ENCODE results near the gene ATG9B.
"Not testable (repeated sequence)": the region's sequence is repeated elsewhere in the genome, so short reads cannot be mapped to it uniquely, and the experiment has no call there.

ATG9B gene

GRCh38 chr7:151014950-151015349 is 9.3 kb downstream of the ATG9B start:
- WGBS, 2 experiments (ENCODE audit: insufficient coverage in 2 of 2): 95 to 96% methylated on average over 8 of the region's 8 CpGs
- Histone ChIP-seq H3K36me3 (ENCODE audit: control insufficient read depth, insufficient read depth, low read length) (peaks cover 7% of the 10 kb centered on the region), H3K4me3 (ENCODE audit: extremely low read depth, insufficient read depth, low read length, poor library complexity, severe bottlenecking) (no peak overlapping the region), H3K27ac (ENCODE audit: low read depth, low read length, severe bottlenecking) (no peak overlapping the region), H3K4me1 (ENCODE audit: control insufficient read depth, insufficient read depth, low read length, poor library complexity, severe bottlenecking) (peaks cover 35% of the 10 kb centered on the region), H3K9me3 (ENCODE audit: control insufficient read depth, low read length) (no peaks in the 10 kb centered on the region)

DNA sequence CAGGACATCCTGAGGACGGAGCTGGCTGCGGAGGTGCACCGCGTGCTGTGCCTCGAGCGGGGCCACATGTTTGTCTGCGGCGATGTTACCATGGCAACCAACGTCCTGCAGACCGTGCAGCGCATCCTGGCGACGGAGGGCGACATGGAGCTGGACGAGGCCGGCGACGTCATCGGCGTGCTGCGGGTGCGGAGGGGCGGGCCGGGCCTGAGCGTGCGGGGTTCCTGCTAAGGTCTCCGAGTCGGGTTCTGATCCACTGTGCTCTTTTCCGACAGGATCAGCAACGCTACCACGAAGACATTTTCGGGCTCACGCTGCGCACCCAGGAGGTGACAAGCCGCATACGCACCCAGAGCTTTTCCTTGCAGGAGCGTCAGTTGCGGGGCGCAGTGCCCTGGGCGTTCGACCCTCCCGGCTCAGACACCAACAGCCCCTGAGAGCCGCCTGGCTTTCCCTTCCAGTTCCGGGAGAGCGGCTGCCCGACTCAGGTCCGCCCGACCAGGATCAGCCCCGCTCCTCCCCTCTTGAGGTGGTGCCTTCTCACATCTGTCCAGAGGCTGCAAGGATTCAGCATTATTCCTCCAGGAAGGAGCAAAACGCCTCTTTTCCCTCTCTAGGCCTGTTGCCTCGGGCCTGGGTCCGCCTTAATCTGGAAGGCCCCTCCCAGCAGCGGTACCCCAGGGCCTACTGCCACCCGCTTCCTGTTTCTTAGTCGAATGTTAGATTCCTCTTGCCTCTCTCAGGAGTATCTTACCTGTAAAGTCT is 10.4 kb downstream of the ATG9B start:
- WGBS, 2 experiments (ENCODE audit: insufficient coverage in 2 of 2): 80 to 84% methylated on average over 47 to 52 of the region's 55 CpGs
- Histone ChIP-seq H3K9me3 (ENCODE audit: control insufficient read depth, low read length) (no peaks in the 10 kb centered on the region), H3K4me1 (ENCODE audit: control insufficient read depth, insufficient read depth, low read length, poor library complexity, severe bottlenecking) (peaks cover 33% of the 10 kb centered on the region), H3K36me3 (ENCODE audit: control insufficient read depth, insufficient read depth, low read length) (peaks cover 7% of the 10 kb centered on the region), H3K27ac (ENCODE audit: low read depth, low read length, severe bottlenecking) (no peak overlapping the region), H3K4me3 (ENCODE audit: extremely low read depth, insufficient read depth, low read length, poor library complexity, severe bottlenecking) (no peak overlapping the region)

DNA sequence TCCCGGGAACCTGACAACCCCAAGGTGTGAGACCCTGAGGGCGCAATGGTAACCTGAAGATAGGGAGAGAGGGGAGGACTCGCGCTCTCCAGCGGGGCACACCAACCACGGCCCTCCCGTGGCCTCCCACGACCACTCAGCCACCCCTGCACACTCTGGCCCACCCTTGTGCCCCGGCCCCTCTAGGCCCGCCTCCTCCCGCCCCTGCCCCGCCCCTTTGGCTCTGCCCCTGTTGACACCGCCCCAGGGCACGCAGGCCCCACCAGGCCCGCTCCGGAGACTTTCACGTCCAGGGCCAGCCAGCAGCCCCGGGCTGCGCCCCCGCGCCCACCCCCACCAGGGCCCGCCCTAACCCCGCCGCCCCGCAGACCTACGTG is 10.9 kb downstream of the ATG9B start:
- H3K27ac ChIP-seq (ENCODE audit: low read depth, low read length, severe bottlenecking): no peak overlapping the region
- peaks cover 33% of the 10 kb centered on the region for H3K4me1 ChIP-seq (ENCODE audit: control insufficient read depth, insufficient read depth, low read length, poor library complexity, severe bottlenecking)
- peaks cover 7% of the 10 kb centered on the region for H3K36me3 ChIP-seq (ENCODE audit: control insufficient read depth, insufficient read depth, low read length)
- H3K4me3 ChIP-seq (ENCODE audit: extremely low read depth, insufficient read depth, low read length, poor library complexity, severe bottlenecking): no peak overlapping the region
- no peaks in the 10 kb centered on the region for H3K9me3 ChIP-seq (ENCODE audit: control insufficient read depth, low read length)
- 77% methylated on average over 13 to 21 of the region's 26 CpGs for WGBS, 2 experiments (ENCODE audit: insufficient coverage in 2 of 2)

GRCh38 chr7:151012911-151013347 is 11.4 kb downstream of the ATG9B start:
- Histone ChIP-seq H3K36me3 (ENCODE audit: control insufficient read depth, insufficient read depth, low read length) (peaks cover 7% of the 10 kb centered on the region), H3K4me1 (ENCODE audit: control insufficient read depth, insufficient read depth, low read length, poor library complexity, severe bottlenecking) (peaks cover 37% of the 10 kb centered on the region), H3K4me3 (ENCODE audit: extremely low read depth, insufficient read depth, low read length, poor library complexity, severe bottlenecking) (no peak overlapping the region), H3K27ac (ENCODE audit: low read depth, low read length, severe bottlenecking) (no peak overlapping the region), H3K9me3 (ENCODE audit: control insufficient read depth, low read length) (no peaks in the 10 kb centered on the region)
- 49 to 50% methylated on average over 20 to 23 of the region's 23 CpGs for WGBS, 2 experiments (ENCODE audit: insufficient coverage in 2 of 2)

DNA sequence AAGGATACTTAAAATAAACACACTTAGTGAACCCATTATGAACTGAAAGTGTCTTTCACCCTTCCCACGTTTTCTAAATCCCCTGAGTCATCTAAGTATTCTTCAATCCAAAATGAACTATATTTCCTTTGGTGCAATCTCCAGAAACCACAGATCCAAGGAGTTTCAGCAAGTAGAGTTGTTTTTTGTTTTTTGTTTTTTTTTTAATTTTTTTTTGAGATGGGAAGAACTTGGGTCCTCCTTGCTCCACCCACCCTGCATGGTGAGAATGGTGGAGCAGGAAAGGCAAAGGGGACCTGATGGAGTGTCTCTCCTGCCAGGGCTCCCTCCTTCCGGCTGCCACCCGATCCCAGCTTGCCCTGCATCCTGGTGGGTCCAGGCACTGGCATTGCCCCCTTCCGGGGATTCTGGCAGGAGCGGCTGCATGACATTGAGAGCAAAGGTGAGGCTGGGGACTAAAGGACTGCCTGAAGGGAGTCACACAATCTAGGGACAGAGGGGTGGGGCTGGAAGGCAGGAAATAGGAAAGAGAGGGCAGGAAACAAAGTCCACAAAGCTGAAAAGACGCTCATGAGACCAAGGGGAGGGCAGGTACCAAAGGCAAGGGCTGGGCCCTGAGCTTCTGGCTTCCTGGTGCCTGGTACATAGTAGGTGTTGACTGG is 12.1 kb downstream of the ATG9B start:
- Histone ChIP-seq H3K27ac (ENCODE audit: low read depth, low read length, severe bottlenecking) (no peak overlapping the region), H3K9me3 (ENCODE audit: control insufficient read depth, low read length) (no peaks in the 10 kb centered on the region), H3K36me3 (ENCODE audit: control insufficient read depth, insufficient read depth, low read length) (peaks cover 7% of the 10 kb centered on the region), H3K4me3 (ENCODE audit: extremely low read depth, insufficient read depth, low read length, poor library complexity, severe bottlenecking) (no peak overlapping the region), H3K4me1 (ENCODE audit: control insufficient read depth, insufficient read depth, low read length, poor library complexity, severe bottlenecking) (peaks cover 45% of the 10 kb centered on the region)
- 82 to 84% methylated on average over 3 to 5 of the region's 6 CpGs for WGBS, 2 experiments (ENCODE audit: insufficient coverage in 2 of 2)

DNA sequence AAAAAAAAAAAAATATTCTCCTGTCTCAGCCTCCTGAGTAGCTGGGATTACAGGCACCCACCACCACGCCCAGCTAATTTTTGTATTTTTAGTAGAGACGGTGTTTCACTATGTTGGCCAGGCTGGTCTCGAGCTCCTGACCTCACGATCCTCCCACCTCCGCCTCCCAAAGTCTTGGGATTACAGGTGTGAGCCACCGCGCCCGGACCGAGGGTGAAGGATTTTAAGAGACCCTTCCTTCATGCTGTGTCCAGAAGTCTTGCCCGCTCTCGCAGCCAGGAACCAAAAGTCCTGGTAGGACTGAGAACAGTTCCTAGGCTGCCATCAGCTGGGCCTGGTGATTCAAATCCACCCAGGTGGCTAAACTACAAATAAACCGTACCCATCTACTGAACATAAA is 12.7 kb downstream of the ATG9B start:
- 81 to 88% methylated on average over 7 to 10 of the region's 12 CpGs for WGBS, 2 experiments (ENCODE audit: insufficient coverage in 2 of 2)
- H3K4me3 ChIP-seq (ENCODE audit: extremely low read depth, insufficient read depth, low read length, poor library complexity, severe bottlenecking); H3K27ac ChIP-seq (ENCODE audit: low read depth, low read length, severe bottlenecking); H3K9me3 ChIP-seq (ENCODE audit: control insufficient read depth, low read length); H3K36me3 ChIP-seq (ENCODE audit: control insufficient read depth, insufficient read depth, low read length): not testable (repeated sequence)
- peaks cover 48% of the 10 kb centered on the region for H3K4me1 ChIP-seq (ENCODE audit: control insufficient read depth, insufficient read depth, low read length, poor library complexity, severe bottlenecking)

DNA sequence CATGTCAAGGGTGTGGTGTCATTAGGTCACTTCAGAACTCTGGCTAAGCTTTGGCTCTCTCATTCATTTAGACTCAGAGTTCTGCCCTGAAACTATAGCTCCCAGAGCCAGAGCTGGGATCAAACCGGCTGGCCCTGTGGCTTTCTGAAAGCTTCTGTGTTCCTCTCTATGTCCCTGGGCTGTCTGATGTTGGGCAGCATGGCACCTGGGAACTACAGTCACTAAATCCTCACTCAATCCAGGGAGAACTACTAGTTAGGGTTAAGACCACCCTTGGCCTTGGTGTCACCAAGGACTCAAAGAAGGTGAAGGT is 13.2 kb downstream of the ATG9B start:
- H3K9me3 ChIP-seq (ENCODE audit: control insufficient read depth, low read length): no peaks in the 10 kb centered on the region
- peaks cover 48% of the 10 kb centered on the region for H3K4me1 ChIP-seq (ENCODE audit: control insufficient read depth, insufficient read depth, low read length, poor library complexity, severe bottlenecking)
- peak overlapping the region; percentile 30 for H3K4me3 ChIP-seq (ENCODE audit: extremely low read depth, insufficient read depth, low read length, poor library complexity, severe bottlenecking)
- WGBS, 2 experiments (ENCODE audit: insufficient coverage in 2 of 2): 45% methylated on average over 1 of the region's 1 CpG; no CpG with 5 or more reads in 1 of the 2 experiments
- peak overlapping the region; percentile 67 for H3K27ac ChIP-seq (ENCODE audit: low read depth, low read length, severe bottlenecking)
- peaks cover 7% of the 10 kb centered on the region for H3K36me3 ChIP-seq (ENCODE audit: control insufficient read depth, insufficient read depth, low read length)

- peak overlapping the region; percentile 67 for H3K27ac ChIP-seq (ENCODE audit: low read depth, low read length, severe bottlenecking)
- no peaks in the 10 kb centered on the region for H3K9me3 ChIP-seq (ENCODE audit: control insufficient read depth, low read length)
- H3K36me3 ChIP-seq (ENCODE audit: control insufficient read depth, insufficient read depth, low read length): peaks cover 7% of the 10 kb centered on the region
- WGBS, 2 experiments (ENCODE audit: insufficient coverage in 2 of 2): 28 to 32% methylated on average over 13 to 16 of the region's 18 CpGs
- peaks cover 48% of the 10 kb centered on the region for H3K4me1 ChIP-seq (ENCODE audit: control insufficient read depth, insufficient read depth, low read length, poor library complexity, severe bottlenecking)
- H3K4me3 ChIP-seq (ENCODE audit: extremely low read depth, insufficient read depth, low read length, poor library complexity, severe bottlenecking): peak overlapping the region; percentile 30
These were observed 13.8 kb downstream of the ATG9B start for GRCh38 chr7:151010307-151011096.

- peaks cover 48% of the 10 kb centered on the region for H3K4me1 ChIP-seq (ENCODE audit: control insufficient read depth, insufficient read depth, low read length, poor library complexity, severe bottlenecking)
- H3K27ac ChIP-seq (ENCODE audit: low read depth, low read length, severe bottlenecking): peak overlapping the region; percentile 67
- H3K4me3 ChIP-seq (ENCODE audit: extremely low read depth, insufficient read depth, low read length, poor library complexity, severe bottlenecking): peak overlapping the region; percentile 30
- no peaks in the 10 kb centered on the region for H3K9me3 ChIP-seq (ENCODE audit: control insufficient read depth, low read length)
- peaks cover 6% of the 10 kb centered on the region for H3K36me3 ChIP-seq (ENCODE audit: control insufficient read depth, insufficient read depth, low read length)
- WGBS, 2 experiments (ENCODE audit: insufficient coverage in 2 of 2): 33 to 80% methylated on average over 2 to 4 of the region's 7 CpGs
These were observed 14.3 kb downstream of the ATG9B start for GRCh38 chr7:151010037-151010306.

- Histone ChIP-seq H3K36me3 (ENCODE audit: control insufficient read depth, insufficient read depth, low read length) (peaks cover 4% of the 10 kb centered on the region), H3K27ac (ENCODE audit: low read depth, low read length, severe bottlenecking) (no peak overlapping the region), H3K9me3 (ENCODE audit: control insufficient read depth, low read length) (no peaks in the 10 kb centered on the region), H3K4me1 (ENCODE audit: control insufficient read depth, insufficient read depth, low read length, poor library complexity, severe bottlenecking) (peaks cover 48% of the 10 kb centered on the region), H3K4me3 (ENCODE audit: extremely low read depth, insufficient read depth, low read length, poor library complexity, severe bottlenecking) (no peak overlapping the region)
- WGBS, 2 experiments (ENCODE audit: insufficient coverage in 2 of 2): 83 to 85% methylated on average over 17 to 18 of the region's 22 CpGs
These were observed 14.8 kb downstream of the ATG9B start for GRCh38 chr7:151009327-151010036.

All from mesodermal cell (in vitro differentiated cells).